H9 (cell line): ENCODE data around the gene R3HDML. TPM values are rescaled to one million over a fixed set of nuclear protein-coding genes. Genes with fewer than 3 reads are reported as not detected.
A peak's percentile ranks its signal among the peaks of the same experiment; 100 is the strongest.

Experiments
- DNase-seq: peaks from one replicate; pipeline ENCODE4 v3.0.0-alpha.2; 2017
- H2AFZ ChIP-seq: one replicate; pipeline ENCODE4 v1.6.1; 2013; ENCODE audit warnings: mild to moderate bottlenecking, low read length, control low read depth, moderate library complexity
- H2AK5ac ChIP-seq: 2 replicates; pipeline ENCODE4 v1.6.1; 2013; ENCODE audit warnings: low read length, control low read depth, mixed read lengths; ENCODE audit not compliant: insufficient read length
- H2BK120ac ChIP-seq: one replicate; pipeline ENCODE4 v1.6.1; 2013; ENCODE audit warnings: low read depth, mild to moderate bottlenecking, low read length, control low read depth, inconsistent platforms; ENCODE audit not compliant: poor library complexity, severe bottlenecking
- H2BK12ac ChIP-seq: 2 replicates; pipeline ENCODE4 v1.6.1; 2013; ENCODE audit warnings: low read length, control low read depth, mixed read lengths, low read depth; ENCODE audit not compliant: insufficient read length
- H2BK15ac ChIP-seq: 2 replicates; pipeline ENCODE4 v1.6.1; 2013; ENCODE audit warnings: low read depth, low read length, control low read depth
- H2BK20ac ChIP-seq: one replicate; pipeline ENCODE4 v1.6.1; 2013; ENCODE audit warnings: low read depth, mild to moderate bottlenecking, low read length, control low read depth, inconsistent platforms; ENCODE audit not compliant: poor library complexity, severe bottlenecking
- H2BK5ac ChIP-seq: 2 replicates; pipeline ENCODE4 v1.6.1; 2013; ENCODE audit warnings: low read length, control low read depth, mixed read lengths; ENCODE audit not compliant: insufficient read length
- H3K14ac ChIP-seq: 2 replicates; pipeline ENCODE4 v1.6.1; 2013; ENCODE audit warnings: low read length, control low read depth; ENCODE audit not compliant: insufficient read depth
- H3K18ac ChIP-seq: 2 replicates; pipeline ENCODE4 v1.6.1; 2013; ENCODE audit warnings: low read depth, mild to moderate bottlenecking, mixed read lengths, low read length, control low read depth; ENCODE audit not compliant: insufficient read length
- H3K23ac ChIP-seq: 2 replicates; pipeline ENCODE4 v1.6.1; 2013; ENCODE audit warnings: low read length, control low read depth, mixed read lengths, low read depth; ENCODE audit not compliant: insufficient read length
- H3K23me2 ChIP-seq: 2 replicates; pipeline ENCODE4 v1.6.1; 2013; ENCODE audit warnings: low read depth, mild to moderate bottlenecking, mixed read lengths, low read length, control low read depth; ENCODE audit not compliant: insufficient read length, poor library complexity, severe bottlenecking
- H3K27ac ChIP-seq: 2 replicates; pipeline ENCODE4 v1.5.1; 2013; ENCODE audit warnings: low read length, control low read depth, mixed read lengths, low read depth; ENCODE audit not compliant: insufficient read length
- H3K27me3 ChIP-seq: 2 replicates; pipeline ENCODE4 v1.6.1; 2013; ENCODE audit warnings: low read length, control low read depth, inconsistent platforms; ENCODE audit not compliant: insufficient read depth
- H3K4ac ChIP-seq: 2 replicates; pipeline ENCODE4 v1.6.1; 2013; ENCODE audit warnings: low read depth, mild to moderate bottlenecking, control low read depth, inconsistent platforms, low read length, moderate library complexity
- H3K4me1 ChIP-seq: 2 replicates; pipeline ENCODE4 v1.6.1; 2013; ENCODE audit warnings: low read length, control low read depth, inconsistent platforms; ENCODE audit not compliant: insufficient read depth
- H3K4me2 ChIP-seq: 2 replicates; pipeline ENCODE4 v1.6.1; 2013; ENCODE audit warnings: low read length, control low read depth, mixed read lengths; ENCODE audit not compliant: insufficient read length, insufficient read depth
- H3K56ac ChIP-seq: 2 replicates; pipeline ENCODE4 v1.6.1; 2013; ENCODE audit warnings: low read depth, mild to moderate bottlenecking, mixed read lengths, low read length, control low read depth; ENCODE audit not compliant: insufficient read length
- H3K79me1 ChIP-seq: 2 replicates; pipeline ENCODE4 v1.6.1; 2013; ENCODE audit warnings: low read depth, mild to moderate bottlenecking, moderate library complexity, low read length, control low read depth, inconsistent platforms; ENCODE audit not compliant: insufficient read depth, poor library complexity, severe bottlenecking
- H3K79me2 ChIP-seq: 2 replicates; pipeline ENCODE4 v1.6.1; 2013; ENCODE audit warnings: low read length, control low read depth, inconsistent platforms; ENCODE audit not compliant: insufficient read depth
- H3K9ac ChIP-seq: 2 replicates; pipeline ENCODE4 v1.6.1; 2013; ENCODE audit warnings: low read length, control low read depth, mixed read lengths; ENCODE audit not compliant: insufficient read length; ENCODE audit errors: extremely low read depth
- H3K9me3 ChIP-seq: one replicate; pipeline ENCODE4 v1.6.1; 2013; ENCODE audit warnings: low read depth, low read length, inconsistent platforms; ENCODE audit not compliant: control insufficient read depth
- H3T11ph ChIP-seq: one replicate; pipeline ENCODE4 v1.6.1; 2013; ENCODE audit warnings: mild to moderate bottlenecking, low read length, control low read depth, inconsistent platforms
- H4K20me1 ChIP-seq: one replicate; pipeline ENCODE4 v1.6.1; 2013; ENCODE audit not compliant: control insufficient read depth, insufficient read length, insufficient read depth
- H4K5ac ChIP-seq: 2 replicates; pipeline ENCODE4 v1.6.1; 2013; ENCODE audit warnings: low read depth, mild to moderate bottlenecking, mixed read lengths, low read length, control low read depth; ENCODE audit not compliant: insufficient read length
- H4K8ac ChIP-seq: replicated peaks from 2 replicates; pipeline ENCODE4 v1.6.1; 2013; ENCODE audit warnings: low read length, control low read depth, mixed read lengths, low read depth; ENCODE audit not compliant: insufficient read length
- H4K91ac ChIP-seq: 2 replicates; pipeline ENCODE4 v1.6.1; 2013; ENCODE audit warnings: low read depth, mild to moderate bottlenecking, moderate library complexity, mixed read lengths, low read length, control low read depth; ENCODE audit not compliant: insufficient read length
- H3K27ac Mint-ChIP-seq, 3 experiments: 2 replicates in 2 of 3; 3 replicates in 1 of 3; pipeline ENCODE4 v1.8.0; 2020 to 2021; ENCODE audit warnings: mixed read lengths in 3 of 3, mild to moderate bottlenecking in 1 of 3, moderate library complexity in 1 of 3
- H3K27me3 Mint-ChIP-seq: 2 replicates; pipeline ENCODE4 v1.8.0; 2021; ENCODE audit warnings: low read depth, mild to moderate bottlenecking, moderate library complexity, mixed read lengths
- H3K36me3 Mint-ChIP-seq, 3 experiments: 2 replicates in 2 of 3; 3 replicates in 1 of 3; pipeline ENCODE4 v1.8.0; 2020 to 2021; ENCODE audit warnings: low read depth in 3 of 3, mixed read lengths in 3 of 3; ENCODE audit not compliant: insufficient read depth in 1 of 3
- H3K4me1 Mint-ChIP-seq, 2 experiments: 2 replicates each; pipeline ENCODE4 v1.8.0; 2020; ENCODE audit warnings: mixed read lengths in 2 of 2
- H3K4me3 Mint-ChIP-seq, 2 experiments: 2 replicates in 1 of 2; 3 replicates in 1 of 2; pipeline ENCODE4 v1.8.0; 2020 to 2021; ENCODE audit warnings: mild to moderate bottlenecking in 2 of 2, mixed read lengths in 2 of 2, moderate library complexity in 1 of 2
- H3K9me3 Mint-ChIP-seq, 2 experiments: 2 replicates in 1 of 2; 3 replicates in 1 of 2; pipeline ENCODE4 v1.8.0; 2020; ENCODE audit warnings: mild to moderate bottlenecking in 2 of 2, mixed read lengths in 2 of 2, moderate library complexity in 1 of 2
- WGBS: extraction: QIAGEN DNeasy Blood & Tissue Kit; methylation state at CpG from one replicate; pipeline ENCODE4 v1.1.7; 2013; ENCODE audit warnings: missing lambda C conversion rate, low lambda C conversion rate, mixed read lengths; ENCODE audit not compliant: insufficient read length; ENCODE audit errors: extremely low coverage; 5-methylcytosine and 5-hydroxymethylcytosine counted together
- total RNA-seq: library from RNA; stranded (reverse); gene quantifications from 2 replicates; pipeline ENCODE4 v1.2.1, GENCODE V29; 2021
- TF ChIP-seq, protein P1 (sequence below): fragments of 200-600 bp; sonication (generic); conservative IDR thresholded peaks from 3 replicates; pipeline ENCODE4 v1.8.0; 2021; ENCODE audit warnings: antibody characterized with exemption, mild to moderate bottlenecking

Gene R3HDML
- total RNA-seq, 1 experiment from 2014 or later, result not detected

DNA sequence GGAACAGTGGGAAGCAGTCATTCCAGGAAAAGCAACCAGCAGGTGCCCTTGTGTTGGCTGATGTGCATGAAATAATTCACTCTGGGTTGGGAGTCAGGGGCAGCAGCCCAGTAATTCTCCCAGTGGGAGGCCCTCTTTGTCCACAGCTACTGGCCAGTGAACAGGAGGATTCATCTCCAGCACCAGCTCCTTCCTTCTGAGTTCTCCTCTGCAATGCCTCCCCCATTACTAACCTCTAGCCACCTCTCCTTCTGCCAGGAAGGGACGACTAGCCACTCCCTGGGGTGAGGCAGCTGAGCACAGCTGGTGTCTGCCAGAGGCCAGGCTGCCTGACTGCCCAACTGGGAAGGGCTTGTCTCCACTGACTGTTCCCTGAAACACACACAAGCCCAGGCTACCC is 12.5 kb upstream of the R3HDML start:
- no peak overlapping the region for H2BK15ac ChIP-seq
- H4K8ac ChIP-seq, result no peak overlapping the region
- no peaks in the 10 kb centered on the region; the same call in 1 of the 2 replicates for H3K4me1 ChIP-seq
- no CpG with 5 or more reads among the region's 1 CpG for whole genome bisulfite sequencing
- no peak overlapping the region for H3K18ac ChIP-seq
- no peaks in the 10 kb centered on the region for H3K27me3 ChIP-seq
- no peak overlapping the region for H2BK12ac ChIP-seq
- H3K9me3 Mint-ChIP-seq, result peaks cover 2 to 3% of the 10 kb centered on the region in 2 experiments; a peak in 4 of 5 replicates
- H4K20me1 ChIP-seq, result no peaks in the 10 kb centered on the region
- TF ChIP-seq, protein P1, sequence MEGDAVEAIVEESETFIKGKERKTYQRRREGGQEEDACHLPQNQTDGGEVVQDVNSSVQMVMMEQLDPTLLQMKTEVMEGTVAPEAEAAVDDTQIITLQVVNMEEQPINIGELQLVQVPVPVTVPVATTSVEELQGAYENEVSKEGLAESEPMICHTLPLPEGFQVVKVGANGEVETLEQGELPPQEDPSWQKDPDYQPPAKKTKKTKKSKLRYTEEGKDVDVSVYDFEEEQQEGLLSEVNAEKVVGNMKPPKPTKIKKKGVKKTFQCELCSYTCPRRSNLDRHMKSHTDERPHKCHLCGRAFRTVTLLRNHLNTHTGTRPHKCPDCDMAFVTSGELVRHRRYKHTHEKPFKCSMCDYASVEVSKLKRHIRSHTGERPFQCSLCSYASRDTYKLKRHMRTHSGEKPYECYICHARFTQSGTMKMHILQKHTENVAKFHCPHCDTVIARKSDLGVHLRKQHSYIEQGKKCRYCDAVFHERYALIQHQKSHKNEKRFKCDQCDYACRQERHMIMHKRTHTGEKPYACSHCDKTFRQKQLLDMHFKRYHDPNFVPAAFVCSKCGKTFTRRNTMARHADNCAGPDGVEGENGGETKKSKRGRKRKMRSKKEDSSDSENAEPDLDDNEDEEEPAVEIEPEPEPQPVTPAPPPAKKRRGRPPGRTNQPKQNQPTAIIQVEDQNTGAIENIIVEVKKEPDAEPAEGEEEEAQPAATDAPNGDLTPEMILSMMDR, result no peak
- no peak overlapping the region for H3K14ac ChIP-seq
- H2AK5ac ChIP-seq, result no peak overlapping the region
- no peak overlapping the region for H3K4ac ChIP-seq
- H3T11ph ChIP-seq, result no peak overlapping the region
- no peak overlapping the region for H2BK120ac ChIP-seq
- H3K23me2 ChIP-seq, result no peaks in the 10 kb centered on the region
- no peak overlapping the region for H4K91ac ChIP-seq
- no peak overlapping the region for H3K4me3 Mint-ChIP-seq
- H3K36me3 Mint-ChIP-seq, result peaks cover 0 to 2% (median 0%) of the 10 kb centered on the region in 3 experiments; a peak in 1 of 7 replicates
- H3K23ac ChIP-seq, result no peak overlapping the region
- no peak overlapping the region for H2BK5ac ChIP-seq
- peaks cover 11 to 12% of the 10 kb centered on the region in 2 experiments for H3K4me1 Mint-ChIP-seq
- H3K79me2 ChIP-seq, result no peaks in the 10 kb centered on the region
- H4K5ac ChIP-seq, result no peak overlapping the region
- no peak for DNase-seq
- H3K27ac Mint-ChIP-seq, result peak overlapping the region; percentile 40 to 66 (median 64); a peak in 5 of 7 replicates
- H3K4me2 ChIP-seq, result no peak overlapping the region
- H3K9me3 ChIP-seq, result no peaks in the 10 kb centered on the region
- no peaks in the 10 kb centered on the region for H3K79me1 ChIP-seq
- peaks cover 2% of the 10 kb centered on the region for H3K27me3 Mint-ChIP-seq
- no peak overlapping the region for H3K27ac ChIP-seq
- no peak overlapping the region for H2AFZ ChIP-seq
- H2BK20ac ChIP-seq, result no peak overlapping the region
- H3K9ac ChIP-seq, result no peak overlapping the region
- no peak overlapping the region for H3K56ac ChIP-seq
